Measurements from ENCODE around the gene LCE1F. TPM values are rescaled to one million over a fixed set of nuclear protein-coding genes. Genes with fewer than 3 reads are reported as not detected.

Gene LCE1F
- total RNA-seq, 2 experiments from 2014 or later: not detected

DNA sequence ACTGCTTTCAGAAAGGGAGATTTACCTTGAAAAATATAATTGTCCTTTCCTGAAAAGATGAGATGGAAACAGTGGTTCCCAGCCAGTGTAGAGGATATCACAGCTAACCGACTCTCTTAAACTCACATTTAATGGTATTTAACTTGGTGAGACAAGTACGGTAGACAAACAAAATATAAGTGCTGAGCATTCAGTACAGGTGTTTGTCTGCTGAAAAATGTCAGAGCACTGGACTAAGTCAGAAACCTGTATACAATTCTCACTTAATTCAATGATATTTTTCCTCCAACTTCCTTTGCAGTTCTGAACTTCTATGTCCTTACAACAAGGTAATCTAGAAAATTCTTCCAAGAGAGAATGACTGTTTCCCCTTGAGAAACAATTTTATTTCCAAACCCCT lies 36.7 kb downstream of the LCE1F start, which contains the start of gene LCE1B:
LCE1B (plus strand) TSS at position 301 of the 400 bp plus-strand sequence. CDS start 476 bp downstream, outside the sequence.
- H3K36me3 Mint-ChIP-seq (ENCODE audit: low read depth): no peaks in the 10 kb centered on the region
- ChIA-PET CTCF (no interaction called here), POLR2A (no interaction called here)
- intact Hi-C loops (cut with micrococcal nuclease): no loop called here
- H3K4me3 Mint-ChIP-seq: no peak within 1 kb of the TSS
- ATAC-seq (no peak), DNase-seq (no peak)
- H3K9me3 Mint-ChIP-seq: peaks cover 4% of the 10 kb centered on the region
- TF ChIP-seq, protein P1, sequence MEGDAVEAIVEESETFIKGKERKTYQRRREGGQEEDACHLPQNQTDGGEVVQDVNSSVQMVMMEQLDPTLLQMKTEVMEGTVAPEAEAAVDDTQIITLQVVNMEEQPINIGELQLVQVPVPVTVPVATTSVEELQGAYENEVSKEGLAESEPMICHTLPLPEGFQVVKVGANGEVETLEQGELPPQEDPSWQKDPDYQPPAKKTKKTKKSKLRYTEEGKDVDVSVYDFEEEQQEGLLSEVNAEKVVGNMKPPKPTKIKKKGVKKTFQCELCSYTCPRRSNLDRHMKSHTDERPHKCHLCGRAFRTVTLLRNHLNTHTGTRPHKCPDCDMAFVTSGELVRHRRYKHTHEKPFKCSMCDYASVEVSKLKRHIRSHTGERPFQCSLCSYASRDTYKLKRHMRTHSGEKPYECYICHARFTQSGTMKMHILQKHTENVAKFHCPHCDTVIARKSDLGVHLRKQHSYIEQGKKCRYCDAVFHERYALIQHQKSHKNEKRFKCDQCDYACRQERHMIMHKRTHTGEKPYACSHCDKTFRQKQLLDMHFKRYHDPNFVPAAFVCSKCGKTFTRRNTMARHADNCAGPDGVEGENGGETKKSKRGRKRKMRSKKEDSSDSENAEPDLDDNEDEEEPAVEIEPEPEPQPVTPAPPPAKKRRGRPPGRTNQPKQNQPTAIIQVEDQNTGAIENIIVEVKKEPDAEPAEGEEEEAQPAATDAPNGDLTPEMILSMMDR (IDR thresholded peaks at IDR 0.05): no peak
- peaks cover 8% of the 10 kb centered on the region for H3K27me3 Mint-ChIP-seq
- no peak within 1 kb of the TSS for H3K27ac Mint-ChIP-seq
- H3K4me1 Mint-ChIP-seq (ENCODE audit: low read depth): no peaks in the 10 kb centered on the region

DNA sequence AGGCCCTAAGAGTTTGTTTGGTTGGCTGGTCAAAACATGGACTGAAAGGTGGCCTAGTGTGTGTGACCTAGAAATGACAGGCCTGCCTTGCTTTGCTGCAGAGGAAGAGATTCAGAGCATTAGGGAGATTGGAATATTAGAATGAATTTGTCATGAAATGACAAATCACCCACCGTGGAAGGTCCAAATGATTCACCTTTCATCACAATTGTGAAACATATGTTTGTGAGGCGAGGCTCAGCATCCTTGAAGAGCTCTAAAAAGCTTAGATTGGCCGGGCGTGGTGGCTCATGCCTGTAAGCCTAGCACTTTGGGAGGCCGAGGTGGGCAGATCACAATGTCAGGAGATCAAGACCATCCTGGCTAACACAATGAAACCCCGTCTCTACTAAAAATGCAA lies 42.4 kb downstream of the LCE1F start:
- intact Hi-C loops (cut with micrococcal nuclease): no loop called here
- ATAC-seq (no peak), DNase-seq (no peak)
- H3K36me3 Mint-ChIP-seq (ENCODE audit: low read depth): no peaks in the 10 kb centered on the region
- POLR2A ChIA-PET: no interaction called here
- CTCF ChIA-PET: no interaction called here
- no peak overlapping the region for H3K4me3 Mint-ChIP-seq
- H3K27me3 Mint-ChIP-seq: peaks cover 4% of the 10 kb centered on the region
- TF ChIP-seq, protein P1 (IDR thresholded peaks at IDR 0.05): no peak
- H3K9me3 Mint-ChIP-seq: no peaks in the 10 kb centered on the region
- no peak overlapping the region for H3K27ac Mint-ChIP-seq
- no peaks in the 10 kb centered on the region for H3K4me1 Mint-ChIP-seq (ENCODE audit: low read depth)

DNA sequence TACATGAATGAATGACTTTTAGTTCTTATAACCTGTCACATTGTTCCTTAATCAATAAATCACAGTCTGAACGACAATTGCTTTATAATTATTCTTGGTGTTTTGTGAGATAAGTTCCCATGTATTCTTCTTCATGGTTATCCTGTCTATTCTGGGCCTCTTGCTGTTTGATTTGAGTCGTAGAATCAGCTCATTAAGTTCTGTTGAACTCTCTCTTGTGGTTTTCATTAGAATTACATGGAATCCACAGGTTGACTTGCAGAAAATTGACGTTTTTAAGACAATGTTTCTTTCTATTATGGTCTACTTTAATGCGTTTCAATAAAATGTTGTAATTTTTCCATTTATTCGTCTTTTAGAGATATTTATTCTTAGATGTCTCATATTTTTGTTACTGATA lies 48.4 kb downstream of the LCE1F start:
- POLR2A ChIA-PET: no interaction called here
- H3K36me3 Mint-ChIP-seq (ENCODE audit: low read depth): no peaks in the 10 kb centered on the region

DNA sequence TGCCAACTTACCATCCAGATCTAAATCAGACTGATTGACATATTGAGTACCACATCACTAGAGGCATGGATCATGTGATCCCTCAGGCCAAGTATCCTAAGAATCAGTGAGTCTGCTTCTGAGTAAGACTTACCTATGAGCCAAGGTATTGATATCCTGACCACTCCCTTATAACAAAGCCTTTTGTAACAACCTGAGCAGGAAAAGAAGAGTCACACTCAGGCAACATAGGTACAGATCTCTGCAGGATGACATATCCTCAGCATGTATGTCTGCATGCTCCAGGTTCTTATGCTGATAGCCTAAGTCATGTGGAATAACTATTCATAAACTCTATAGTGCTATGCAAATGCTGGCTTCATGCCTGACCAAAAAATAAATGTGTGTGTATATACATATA lies 50.0 kb downstream of the LCE1F start:
- TF ChIP-seq, protein P1 (IDR thresholded peaks at IDR 0.05): no peak

More for the DNA sequence above, 48.4 kb downstream of the LCE1F start:
- H3K4me1 Mint-ChIP-seq (ENCODE audit: low read depth): no peaks in the 10 kb centered on the region
- no peaks in the 10 kb centered on the region for H3K9me3 Mint-ChIP-seq
- CTCF ChIA-PET: no interaction called here
- peaks cover 19% of the 10 kb centered on the region for H3K27me3 Mint-ChIP-seq
- no peak for DNase-seq
- intact Hi-C loops (cut with micrococcal nuclease): no loop called here
- H3K27ac Mint-ChIP-seq: no peak overlapping the region
- TF ChIP-seq, protein P1 (IDR thresholded peaks at IDR 0.05): no peak
- H3K4me3 Mint-ChIP-seq: no peak overlapping the region
- no peak for ATAC-seq

More for the DNA sequence above, 50.0 kb downstream of the LCE1F start:
- H3K9me3 Mint-ChIP-seq: no peaks in the 10 kb centered on the region
- peaks cover 21% of the 10 kb centered on the region for H3K27me3 Mint-ChIP-seq
- POLR2A ChIA-PET: no interaction called here
- no peak overlapping the region for H3K4me3 Mint-ChIP-seq
- intact Hi-C loops (cut with micrococcal nuclease): no loop called here
- no peak for DNase-seq
- no peak overlapping the region for H3K27ac Mint-ChIP-seq
- CTCF ChIA-PET: interaction anchor here (1.3 kb wide), 1 partner anchor 399 kb away, joined by 3 read pairs; no protein-coding TSS in a partner anchor
- no peaks in the 10 kb centered on the region for H3K36me3 Mint-ChIP-seq (ENCODE audit: low read depth)
- no peaks in the 10 kb centered on the region for H3K4me1 Mint-ChIP-seq (ENCODE audit: low read depth)
- no peak for ATAC-seq

Other genes with a start within 250 kb of the LCE1F start
- gene LCE3E, start 208.4 kb upstream of the LCE1F start, total RNA-seq: not detected
- gene LCE3D, start 194.6 kb upstream of the LCE1F start, total RNA-seq: not detected
- gene LCE3C, start 174.9 kb upstream of the LCE1F start, total RNA-seq: not detected
- not detected for gene LCE3B, start 161.3 kb upstream of the LCE1F start, total RNA-seq
- not detected for gene LCE3A, start 152.0 kb upstream of the LCE1F start, total RNA-seq
- not detected for gene LCE2D, start 111.8 kb upstream of the LCE1F start, total RNA-seq
- not detected for gene LCE2C, start 99.9 kb upstream of the LCE1F start, total RNA-seq
- not detected for gene LCE2B, start 89.0 kb upstream of the LCE1F start, total RNA-seq
- not detected for gene LCE2A, start 76.8 kb upstream of the LCE1F start, total RNA-seq
- gene LCE4A, start 67.0 kb upstream of the LCE1F start, total RNA-seq: not detected
- not detected for gene KPRP, start 17.1 kb upstream of the LCE1F start, total RNA-seq
- gene LCE1E, start 11.1 kb downstream of the LCE1F start, total RNA-seq: not detected
- not detected for gene LCE1D, start 21.6 kb downstream of the LCE1F start, total RNA-seq
- not detected for gene LCE1C, start 31.5 kb downstream of the LCE1F start, total RNA-seq
- not detected for gene LCE1B, start 36.8 kb downstream of the LCE1F start, total RNA-seq
- gene LCE1A, start 52.3 kb downstream of the LCE1F start, total RNA-seq: not detected
- gene LCE6A, start 67.7 kb downstream of the LCE1F start, total RNA-seq: not detected
- not detected for gene LCE7A, start 84.9 kb downstream of the LCE1F start, total RNA-seq
- gene SMCP, start 103.2 kb downstream of the LCE1F start, total RNA-seq: not detected
- gene IVL, start 133.4 kb downstream of the LCE1F start, total RNA-seq: not detected
- not detected for gene SPRR5, start 172.1 kb downstream of the LCE1F start, total RNA-seq
- not detected for gene SPRR4, start 195.5 kb downstream of the LCE1F start, total RNA-seq
- gene SPRR1A, start 208.9 kb downstream of the LCE1F start, total RNA-seq: not detected
- gene SPRR3, start 226.6 kb downstream of the LCE1F start, total RNA-seq: not detected